Measurements from ENCODE around the gene DENND5A. TPM values are rescaled to one million over a fixed set of nuclear protein-coding genes. Genes with fewer than 3 reads are reported as not detected.

DENND5A gene
- total RNA-seq, 4 donors from 2014 or later = 30.4 to 52.9 (median 36.4) TPM

GRCh38 chr11:9137293-9138132, 127.6 kb downstream of the DENND5A start:
- Histone ChIP-seq H3K9me3 (no peaks in the 10 kb centered on the region), H3K4me3 (no peak overlapping the region), H3K4me1 (peaks cover 30% of the 10 kb centered on the region), H3K36me3 (peaks cover 29% of the 10 kb centered on the region), H3K27me3 (no peaks in the 10 kb centered on the region), H3K27ac (no peak overlapping the region)
- WGBS = 31% methylated on average over 8 of the region's 10 CpGs
- peak; percentile 79 to 84 for DNase-seq (ENCODE audit: low spot score in 2 of 2)
- TF ChIP-seq POLR2A (IDR thresholded peaks at IDR 0.05) (no peak), CTCF (IDR thresholded peaks at IDR 0.05) (peak; percentile 70 to 97)

GRCh38 chr11:9136741-9137140, 128.4 kb downstream of the DENND5A start:
- peaks cover 30% of the 10 kb centered on the region for H3K4me1 ChIP-seq
- no peaks in the 10 kb centered on the region for H3K27me3 ChIP-seq
- no peak overlapping the region for H3K27ac ChIP-seq
- no peak for DNase-seq (ENCODE audit: low spot score in 2 of 2)
- H3K36me3 ChIP-seq = peaks cover 21% of the 10 kb centered on the region
- no peaks in the 10 kb centered on the region for H3K9me3 ChIP-seq
- TF ChIP-seq CTCF (IDR thresholded peaks at IDR 0.05) = no peak
- TF ChIP-seq EP300 (IDR thresholded peaks at IDR 0.05) = no peak
- no peak overlapping the region for H3K4me3 ChIP-seq
- whole genome bisulfite sequencing = 92% methylated on average over 2 of the region's 2 CpGs

GRCh38 chr11:9133956-9134355, 131.2 kb downstream of the DENND5A start:
- peaks cover under 1% of the 10 kb centered on the region for H3K36me3 ChIP-seq
- TF ChIP-seq POLR2AphosphoS5 (IDR thresholded peaks at IDR 0.05) (no peak), CTCF (IDR thresholded peaks at IDR 0.05) (no peak), EP300 (IDR thresholded peaks at IDR 0.05) (no peak), POLR2A (IDR thresholded peaks at IDR 0.05) (no peak)
- no peak overlapping the region for H3K4me3 ChIP-seq
- H3K27ac ChIP-seq = no peak overlapping the region
- no peak for DNase-seq (ENCODE audit: low spot score in 2 of 2)
- no peaks in the 10 kb centered on the region for H3K9me3 ChIP-seq
- 100% methylated on average over 2 of the region's 2 CpGs for WGBS
- no peaks in the 10 kb centered on the region for H3K27me3 ChIP-seq
- H3K4me1 ChIP-seq = peaks cover 17% of the 10 kb centered on the region

- no peaks in the 10 kb centered on the region for H3K36me3 ChIP-seq
- H3K4me3 ChIP-seq = no peak overlapping the region
- 96% methylated on average over 5 of the region's 5 CpGs for WGBS
- TF ChIP-seq POLR2AphosphoS5 (IDR thresholded peaks at IDR 0.05) = no peak
- no peak for TF ChIP-seq CTCF (IDR thresholded peaks at IDR 0.05)
- no peak for TF ChIP-seq POLR2A (IDR thresholded peaks at IDR 0.05)
- no peak for TF ChIP-seq EP300 (IDR thresholded peaks at IDR 0.05)
- no peaks in the 10 kb centered on the region for H3K9me3 ChIP-seq
- H3K27me3 ChIP-seq = no peaks in the 10 kb centered on the region
- peaks cover under 1% of the 10 kb centered on the region for H3K4me1 ChIP-seq
- no peak for DNase-seq (ENCODE audit: low spot score in 2 of 2)
- no peak overlapping the region for H3K27ac ChIP-seq
Observed at GRCh38 chr11:9132203-9132878, 132.8 kb downstream of the DENND5A start.

GRCh38 chr11:9130297-9130696, 134.9 kb downstream of the DENND5A start:
- Histone ChIP-seq H3K4me1 (no peaks in the 10 kb centered on the region), H3K27ac (no peak overlapping the region), H3K4me3 (no peak overlapping the region), H3K27me3 (no peaks in the 10 kb centered on the region), H3K36me3 (no peaks in the 10 kb centered on the region), H3K9me3 (no peaks in the 10 kb centered on the region)
- DNase-seq (ENCODE audit: low spot score in 2 of 2) = no peak
- 90% methylated on average over 1 of the region's 1 CpG for WGBS
- TF ChIP-seq POLR2A (IDR thresholded peaks at IDR 0.05) (no peak), EP300 (IDR thresholded peaks at IDR 0.05) (no peak), POLR2AphosphoS5 (IDR thresholded peaks at IDR 0.05) (no peak), CTCF (IDR thresholded peaks at IDR 0.05) (no peak)

Data from suprapubic skin (tissue), 4 donors.